Spleen (tissue), 11 donors: Measurements from ENCODE around the gene RNH1. TPM values are rescaled to one million over a fixed set of nuclear protein-coding genes. Genes with fewer than 3 reads are reported as not detected.

ENCODE experiments used
- DNase-seq: peaks from one replicate; pipeline ENCODE4 v3.0.0-alpha.2; 2020
- H3K27ac ChIP-seq, 8 donors: fragments of 200-600 bp; sonication (generic) in 7 of 8; 1 replicate in 4 of 8; 2 replicates in 4 of 8; pipeline versions ENCODE4 v1.5.0 to v1.8.0; 2016 to 2021; ENCODE audit warnings: inconsistent platforms in 4 of 8, mild to moderate bottlenecking in 4 of 8, moderate library complexity in 1 of 8
- H3K27me3 ChIP-seq, 7 donors: fragments of 200-600 bp; sonication (generic) in 6 of 7; replicated peaks in 1 of 7; 1 replicate in 4 of 7; 2 replicates in 3 of 7; pipeline versions ENCODE4 v1.5.0 to v1.8.0; 2016 to 2021; ENCODE audit warnings: inconsistent platforms in 3 of 7, mild to moderate bottlenecking in 1 of 7
- H3K36me3 ChIP-seq, 6 donors: fragments of 200-600 bp; sonication (generic) in 5 of 6; 1 replicate in 4 of 6; 2 replicates in 2 of 6; pipeline versions ENCODE4 v1.5.0 to v1.8.0; 2016 to 2021; ENCODE audit warnings: inconsistent platforms in 2 of 6
- H3K4me1 ChIP-seq, 6 donors: fragments of 200-600 bp; sonication (generic) in 5 of 6; 1 replicate in 3 of 6; 2 replicates in 3 of 6; pipeline versions ENCODE4 v1.5.0 to v1.8.0; 2016 to 2021; ENCODE audit warnings: inconsistent platforms in 3 of 6
- H3K4me3 ChIP-seq, 8 donors: fragments of 200-600 bp; sonication (generic) in 7 of 8; 1 replicate in 4 of 8; 2 replicates in 4 of 8; pipeline versions ENCODE4 v1.5.0 to v1.8.0; 2016 to 2021; ENCODE audit warnings: inconsistent platforms in 4 of 8, mild to moderate bottlenecking in 4 of 8, moderate library complexity in 2 of 8
- H3K9me3 ChIP-seq, 8 donors: fragments of 200-600 bp; sonication (generic) in 7 of 8; 1 replicate in 4 of 8; 2 replicates in 4 of 8; pipeline versions ENCODE4 v1.5.0 to v1.8.0; 2016 to 2021; ENCODE audit warnings: inconsistent platforms in 4 of 8
- CTCF ChIP-seq, 11 experiments: fragments of 200-600 bp in 7 of 11; fragments of 450-650 bp in 4 of 11; sonication (generic) in 4 of 11; IDR thresholded peaks in 8 of 11; conservative IDR thresholded peaks in 3 of 11; 1 replicate in 7 of 11; 2 replicates in 4 of 11; pipeline versions ENCODE4 v1.4.0 to v1.8.0; 2016 to 2021; ENCODE audit warnings: antibody characterized with exemption in 11 of 11, inconsistent platforms in 4 of 11, mild to moderate bottlenecking in 1 of 11
- POLR2A ChIP-seq, 3 donors: fragments of 450-650 bp; IDR thresholded peaks; one replicate each; pipeline ENCODE4 v1.5.1; 2017; ENCODE audit warnings: antibody characterized with exemption in 3 of 3, mild to moderate bottlenecking in 1 of 3
- POLR2AphosphoS5 ChIP-seq, 3 donors: sonication (generic); formaldehyde crosslinking; IDR thresholded peaks; one replicate each; pipeline ENCODE4 v1.5.1; 2017; ENCODE audit warnings: antibody characterized with exemption in 3 of 3
- WGBS, 5 donors: extraction: QIAGEN DNeasy Blood & Tissue Kit in 3 of 5; methylation state at CpG; one replicate each; pipeline versions ENCODE4 v1.1.5 to v1.1.7; 2013 to 2018; 5-methylcytosine and 5-hydroxymethylcytosine counted together
- intact Hi-C: fragments of 100-400 bp; cut with DNase I; formaldehyde crosslinking; loops from one replicate; pipeline ENCODE4 v1.15.0; 2023; ENCODE audit warnings: low total_unique reads
- polyA plus RNA-seq, 3 donors: library from polyadenylated mRNA; stranded (reverse); fragments of 200-250 nt; gene quantifications; one replicate each; pipeline ENCODE4 v1.2.1, GENCODE V29; 2013
- total RNA-seq, 7 donors: library from RNA; depleted of rRNA in 3 of 7; stranded (reverse); fragments of >200 nt in 3 of 7; fragmentation: NEBNext Ultra II Directional in 4 of 7; extraction: Animal tissue kit (Norgen Biotek cat#: 25700) in 4 of 7; gene quantifications; one replicate each; pipeline versions ENCODE4 v1.1.0 to v1.2.1, GENCODE V29; 2016 to 2021
- donor health status: healthy with polysubstance abuse.
- donor health status: DM: no; HTN: no; CAD: no; lungs with moderate emphysema.
- donor health status: DM: no; HTN: no; CAD: no.
- donor health status: Bipolar disorder and iron deficiency.
- donor health status: healthy.
- donor health status: DM: no; HTN: no; CAD: no.
- donor health status: DM: yes; HTN: yes; CAD: no.

RNH1 gene
- total and polyA plus RNA-seq, 10 donors = 72.8 to 159 (median 145) TPM

- Histone ChIP-seq H3K9me3 (no peaks in the 10 kb centered on the region), H3K4me1 (no peaks in the 10 kb centered on the region), H3K27me3 (no peaks in the 10 kb centered on the region), H3K4me3 (no peak overlapping the region), H3K36me3 (peaks cover 0 to 14% (median 0%) of the 10 kb centered on the region in 6 donors), H3K27ac (no peak overlapping the region)
- intact Hi-C loops = no loop called here
- TF ChIP-seq CTCF (IDR thresholded peaks at IDR 0.05 in 8 of 11, conservative IDR thresholded peaks at IDR 0.05 in 3 of 11) (no peak), POLR2A (IDR thresholded peaks at IDR 0.05) (no peak), POLR2AphosphoS5 (IDR thresholded peaks at IDR 0.05) (no peak)
- no peak for DNase-seq
- 79 to 90% (median 84%) methylated on average over 16 of the region's 16 CpGs for WGBS, 5 donors
These were observed 29.9 kb downstream of the RNH1 start for GRCh38 chr11:477052-477715.

GRCh38 chr11:476416-476815, 30.6 kb downstream of the RNH1 start:
- Histone ChIP-seq H3K9me3 (no peaks in the 10 kb centered on the region), H3K4me1 (no peaks in the 10 kb centered on the region), H3K27me3 (no peaks in the 10 kb centered on the region), H3K4me3 (no peak overlapping the region), H3K27ac (no peak overlapping the region), H3K36me3 (peaks cover 0 to 14% (median 0%) of the 10 kb centered on the region in 6 donors)
- TF ChIP-seq CTCF (IDR thresholded peaks at IDR 0.05 in 8 of 11, conservative IDR thresholded peaks at IDR 0.05 in 3 of 11) (no peak), POLR2AphosphoS5 (IDR thresholded peaks at IDR 0.05) (no peak), POLR2A (IDR thresholded peaks at IDR 0.05) (no peak)
- intact Hi-C loops = no loop called here
- WGBS, 5 donors = 96 to 99% (median 98%) methylated on average over 10 to 15 of the region's 15 CpGs
- no peak for DNase-seq

GRCh38 chr11:475941-476340, 31.1 kb downstream of the RNH1 start:
- WGBS, 5 donors = 84 to 96% (median 94%) methylated on average over 9 of the region's 9 CpGs
- intact Hi-C loops = no loop called here
- no peak for DNase-seq
- Histone ChIP-seq H3K4me1 (peaks cover 0 to 3% (median 0%) of the 10 kb centered on the region in 6 donors), H3K36me3 (peaks cover 0 to 14% (median 0%) of the 10 kb centered on the region in 6 donors), H3K27me3 (no peaks in the 10 kb centered on the region), H3K9me3 (no peaks in the 10 kb centered on the region), H3K4me3 (no peak overlapping the region), H3K27ac (no peak overlapping the region)
- TF ChIP-seq CTCF (IDR thresholded peaks at IDR 0.05 in 8 of 11, conservative IDR thresholded peaks at IDR 0.05 in 3 of 11) = no peak
- TF ChIP-seq POLR2A (IDR thresholded peaks at IDR 0.05) = no peak
- no peak for TF ChIP-seq POLR2AphosphoS5 (IDR thresholded peaks at IDR 0.05)

- intact Hi-C loops = no loop called here
- WGBS, 5 donors = 92 to 98% (median 95%) methylated on average over 48 of the region's 48 CpGs
- H3K27ac ChIP-seq = no peak overlapping the region
- H3K27me3 ChIP-seq = no peaks in the 10 kb centered on the region
- H3K9me3 ChIP-seq = no peaks in the 10 kb centered on the region
- peaks cover 0 to 13% (median 0%) of the 10 kb centered on the region in 6 donors for H3K36me3 ChIP-seq
- TF ChIP-seq POLR2A (IDR thresholded peaks at IDR 0.05) (no peak), CTCF (IDR thresholded peaks at IDR 0.05 in 8 of 11, conservative IDR thresholded peaks at IDR 0.05 in 3 of 11) (no peak), POLR2AphosphoS5 (IDR thresholded peaks at IDR 0.05) (no peak)
- H3K4me1 ChIP-seq = peaks cover 0 to 12% (median 7%) of the 10 kb centered on the region in 6 donors
- no peak for DNase-seq
- H3K4me3 ChIP-seq = no peak overlapping the region
These were observed 32.0 kb downstream of the RNH1 start for GRCh38 chr11:474914-475506.
